Transverse colon (tissue), 1 donor: ENCODE data around the gene RFWD3.

Source experiments
- EP300 ChIP-seq: sonication (generic); formaldehyde crosslinking; IDR thresholded peaks from one replicate; pipeline ENCODE4 v1.6.1; 2017; ENCODE audit warnings: antibody characterized with exemption, low read depth
- POLR2A ChIP-seq: fragments of 450-650 bp; IDR thresholded peaks from one replicate; pipeline ENCODE4 v1.6.1; 2016; ENCODE audit warnings: antibody characterized with exemption, mild to moderate bottlenecking, moderate library complexity

GRCh38 chr16:74592847-74593246, 73.8 kb downstream of the RFWD3 start:
- no peak for TF ChIP-seq POLR2A
- no peak for TF ChIP-seq EP300
